Suppressor macrophage treated with lipopolysaccharide for 4 hours (primary cell): ENCODE measurements around the gene CENPK.
"Not testable (repeated sequence)": the region's sequence is repeated elsewhere in the genome, so short reads cannot be mapped to it uniquely, and the experiment has no call there.

Experiments used
- DNase-seq: peaks from one replicate; pipeline ENCODE4 v3.0.0-alpha.2; 2020

The CENPK gene

GRCh38 chr5:65562731-65563701 lies at the start of gene CENPK, which contains the start of gene PPWD1:
TSS of gene CENPK (minus strand) at chr5:65563168. CDS start at chr5:65554907, 8,261 bp downstream.
TSS of gene PPWD1 (plus strand) at chr5:65563296. CDS start at chr5:65563311, 15 bp downstream.
- peak; percentile 95 for DNase-seq

GRCh38 chr5:65612298-65612907 lies 49.4 kb upstream of the CENPK start:
- DNase-seq = no peak

GRCh38 chr5:65611524-65611923 lies 48.6 kb upstream of the CENPK start:
- no peak for DNase-seq

GRCh38 chr5:65601761-65602160 lies 38.8 kb upstream of the CENPK start:
- DNase-seq = not testable (repeated sequence)

DNA sequence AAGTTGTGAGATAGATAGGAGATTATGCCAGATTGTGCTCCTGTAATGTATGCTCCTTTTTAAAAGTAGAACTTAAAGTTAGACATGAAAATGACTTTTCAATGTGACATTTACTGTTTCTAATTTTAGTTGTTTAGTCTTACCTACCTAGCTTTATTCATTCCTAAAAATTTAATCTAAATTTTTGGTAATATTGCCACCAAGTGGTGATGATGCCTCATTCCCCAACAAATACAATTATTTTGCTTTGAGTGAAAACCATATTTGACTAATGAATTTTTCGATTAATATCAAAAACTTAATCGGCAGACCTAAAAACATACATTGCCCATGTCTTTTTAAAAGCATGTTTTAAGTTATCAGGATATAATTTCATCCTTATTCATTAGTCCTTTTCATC lies 25.7 kb upstream of the CENPK start:
- no peak for DNase-seq

DNA sequence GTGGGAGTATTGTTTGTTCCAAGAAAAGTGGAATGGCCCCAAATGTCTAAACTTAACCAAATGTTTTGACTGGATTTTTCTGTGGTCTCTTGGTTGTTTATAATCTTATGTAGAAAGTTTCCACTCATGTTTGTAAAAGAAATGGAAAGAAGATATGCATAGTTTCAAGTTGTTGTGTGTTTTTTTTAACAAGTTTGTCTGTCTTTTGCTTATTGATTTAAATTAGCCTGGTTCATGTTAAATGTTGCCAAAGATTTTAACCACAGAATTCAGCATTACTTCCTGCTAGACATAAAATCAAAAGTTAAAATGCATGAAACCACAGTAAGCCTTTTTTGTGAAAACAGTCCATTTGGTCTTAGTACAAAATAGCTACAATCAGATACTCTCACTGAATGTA lies 14.2 kb upstream of the CENPK start:
- DNase-seq = no peak

GRCh38 chr5:65570598-65571226 lies 7.7 kb upstream of the CENPK start:
- no peak for DNase-seq

- no peak for DNase-seq
These were observed 3.5 kb upstream of the CENPK start for GRCh38 chr5:65566505-65566904.

DNA sequence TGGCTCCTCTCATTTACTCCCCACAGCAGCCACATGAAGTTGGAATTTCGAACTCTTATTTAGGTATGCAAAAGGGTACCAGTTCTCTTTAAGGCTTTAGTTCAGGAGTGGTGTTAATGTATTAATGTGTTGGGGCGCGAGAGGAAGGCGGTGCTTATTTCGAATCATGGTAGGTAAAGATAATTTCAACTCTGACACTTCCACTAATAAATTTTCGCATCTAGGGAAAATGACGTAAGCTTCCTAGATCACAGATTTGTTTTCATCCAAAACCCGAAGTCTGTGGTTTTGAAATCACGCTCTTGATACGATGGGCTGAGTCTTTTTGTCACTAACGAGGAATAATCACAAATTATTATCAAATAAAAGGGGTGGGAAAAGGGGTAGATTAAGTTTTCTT lies 809 bp upstream of the CENPK start:
- DNase-seq = peak; percentile 14

DNA sequence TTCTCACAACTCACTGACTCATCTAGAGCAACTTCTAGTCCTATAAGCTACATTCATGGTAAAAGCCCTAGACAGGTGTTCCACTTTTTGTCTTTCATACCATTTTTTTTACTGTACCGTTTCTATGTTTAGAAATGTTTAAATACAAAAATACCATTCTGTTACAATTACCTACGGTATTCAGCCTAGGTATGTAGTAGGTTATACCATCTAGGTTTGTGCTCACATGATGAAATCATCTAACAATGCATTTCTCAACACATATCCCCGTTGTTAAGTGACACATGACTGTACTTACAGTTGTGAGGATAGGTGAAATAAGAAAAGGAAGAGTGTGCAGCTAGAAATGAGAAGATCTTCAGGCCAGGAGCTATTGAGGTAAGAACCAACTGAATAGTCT lies 6.2 kb downstream of the CENPK start:
- DNase-seq = no peak

DNA sequence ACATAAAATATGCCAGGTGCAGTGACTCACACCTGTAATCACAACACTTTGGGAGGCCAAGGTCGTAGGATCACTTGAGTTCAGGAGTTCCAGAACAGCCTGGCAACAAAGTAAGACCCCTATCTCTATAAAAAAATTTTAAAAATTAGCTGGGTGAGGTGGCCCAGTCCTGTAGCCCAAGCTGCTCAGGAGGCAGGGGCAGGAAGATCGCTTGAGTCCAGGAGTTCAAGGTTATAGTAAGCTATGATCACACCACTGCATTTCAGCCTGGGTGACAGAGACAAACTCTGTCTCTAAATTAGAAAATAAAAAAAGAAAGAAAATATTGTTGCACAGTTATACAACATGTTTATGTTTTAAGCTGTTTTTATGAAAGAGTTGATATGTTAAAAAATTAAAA lies 6.8 kb downstream of the CENPK start:
- DNase-seq = no peak

- DNase-seq = no peak
These were observed 7.7 kb downstream of the CENPK start for GRCh38 chr5:65555287-65555686.

GRCh38 chr5:65553941-65554340 lies 9.0 kb downstream of the CENPK start:
- DNase-seq = no peak

- no peak for DNase-seq
These were observed 14.7 kb downstream of the CENPK start for GRCh38 chr5:65548281-65548680.

- no peak for DNase-seq
These were observed 16.8 kb downstream of the CENPK start for GRCh38 chr5:65546141-65546540.

DNA sequence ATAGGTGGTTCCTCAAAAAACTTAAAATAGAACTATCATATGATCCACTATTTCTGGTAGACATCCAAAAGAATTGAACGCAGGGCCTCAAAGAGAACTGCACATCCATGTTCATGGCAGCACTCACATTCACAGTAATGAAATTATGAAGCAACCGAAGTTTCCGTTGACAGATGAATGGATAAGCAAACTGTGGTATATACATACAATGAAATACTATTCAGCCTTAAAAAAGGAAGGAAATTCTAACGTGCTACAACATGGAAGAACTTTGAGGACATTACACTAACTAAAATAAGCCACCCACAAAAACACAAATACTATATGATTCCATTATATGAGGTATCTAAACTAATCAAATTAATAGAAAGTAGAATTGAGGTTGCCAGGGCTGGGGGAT lies 18.5 kb downstream of the CENPK start:
- DNase-seq = no peak

GRCh38 chr5:65539827-65540226 lies 23.1 kb downstream of the CENPK start:
- DNase-seq = no peak

- DNase-seq = no peak
These were observed 27.4 kb downstream of the CENPK start for GRCh38 chr5:65535529-65535987.

DNA sequence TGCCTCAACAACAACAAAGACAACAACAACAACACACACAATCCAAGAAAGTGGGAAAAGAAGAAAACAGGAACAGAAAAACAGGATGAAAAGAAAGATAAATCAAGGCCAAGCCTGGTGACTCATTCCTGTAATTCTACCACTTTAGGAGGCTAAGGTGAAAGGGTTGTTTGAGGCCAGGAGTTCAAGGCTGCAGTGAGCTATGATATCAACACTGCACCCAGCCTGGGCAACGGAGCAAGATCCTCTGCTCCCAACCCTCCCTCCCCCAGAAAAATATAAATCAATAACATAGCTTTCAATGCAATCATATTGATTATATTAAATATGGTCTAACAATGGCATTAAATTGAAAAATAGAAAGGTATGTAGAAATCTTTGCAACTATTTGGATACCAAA lies 32.1 kb downstream of the CENPK start:
- DNase-seq = no peak

DNA sequence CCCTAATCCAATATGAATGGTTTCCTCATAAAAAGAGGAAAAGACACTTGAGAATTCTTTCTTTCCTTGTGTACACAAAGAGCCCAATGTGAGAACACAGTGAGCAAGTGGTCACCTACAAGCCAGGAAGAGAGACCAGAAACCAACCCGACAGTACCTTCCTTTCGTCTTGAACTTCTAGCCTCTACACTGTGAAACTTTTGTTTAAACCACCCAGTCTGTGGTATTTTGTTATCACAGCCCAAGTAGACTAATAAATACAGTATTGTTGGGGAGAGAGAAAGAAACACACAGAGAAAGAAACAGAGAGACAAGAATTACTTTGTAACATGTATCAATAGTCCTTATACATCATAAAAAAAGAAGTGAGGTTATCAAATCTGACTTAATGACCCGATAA lies 37.2 kb downstream of the CENPK start:
- DNase-seq = no peak

GRCh38 chr5:65512170-65512937 lies 50.6 kb downstream of the CENPK start:
- no peak for DNase-seq

DNA sequence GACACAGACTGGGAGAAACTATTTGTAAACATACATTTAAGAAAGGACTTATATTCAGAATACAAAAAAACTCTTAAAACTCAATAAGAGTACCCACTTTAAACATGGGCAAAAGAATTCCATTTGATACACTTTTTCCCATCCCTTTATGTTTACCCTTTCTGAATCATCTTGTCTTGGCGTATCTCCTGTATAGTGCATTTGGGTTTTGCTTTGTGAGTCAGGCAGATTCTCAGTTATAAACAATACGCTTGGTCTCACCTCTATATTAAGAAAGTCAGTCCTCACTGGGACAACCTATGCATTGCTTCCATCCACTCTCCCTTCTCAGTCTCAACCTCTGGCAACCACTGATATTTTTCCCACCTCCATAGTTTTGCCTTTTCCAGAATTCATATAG lies 54.0 kb downstream of the CENPK start:
- DNase-seq = no peak

- DNase-seq = no peak
These were observed 56.0 kb downstream of the CENPK start for GRCh38 chr5:65506961-65507360.
